Measurements from ENCODE around the gene ELK3.

The ELK3 gene

DNA sequence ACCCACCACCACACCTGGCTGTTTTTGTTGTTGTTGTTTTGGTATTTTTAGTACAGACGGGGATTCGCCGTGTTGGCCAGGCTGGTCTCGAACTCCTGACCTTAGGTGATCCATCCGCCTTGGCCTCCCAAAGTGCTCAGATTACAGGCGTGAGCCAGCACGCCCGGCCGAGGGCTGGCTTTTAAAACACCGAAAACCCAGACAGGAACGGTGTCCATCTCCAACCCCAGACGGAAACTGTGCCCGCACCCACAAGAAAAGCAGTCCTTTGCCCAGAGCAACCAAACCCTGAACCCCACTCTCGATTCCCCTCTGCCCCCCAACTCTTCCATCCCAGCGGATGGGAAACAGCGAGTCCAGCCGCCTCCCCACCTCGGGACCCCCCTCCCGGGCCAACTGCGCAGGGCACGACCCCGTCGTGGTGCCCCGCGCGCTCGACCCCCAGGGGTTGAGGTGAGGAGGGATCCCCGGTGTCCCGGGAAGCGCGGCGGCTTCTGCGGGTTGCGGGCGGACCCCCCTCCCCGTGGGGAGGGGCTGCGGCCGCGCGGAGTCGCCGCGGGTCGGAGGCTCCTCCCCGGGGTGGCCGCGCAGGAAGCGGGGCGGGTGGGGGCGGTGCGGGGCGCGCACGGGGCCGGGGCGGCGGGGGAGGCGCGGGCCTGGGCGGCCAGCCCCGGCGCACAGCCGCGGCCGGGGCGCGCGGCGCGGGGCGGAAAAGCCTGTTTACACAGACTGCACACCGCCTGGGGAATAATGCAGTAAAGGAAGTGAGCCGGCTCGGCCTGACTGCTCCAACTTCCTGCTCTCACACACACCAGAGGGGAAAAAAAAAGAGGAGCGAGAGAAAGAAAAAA lies at the start of gene ELK3:
TSS of gene ELK3 (plus strand) at position 651 of the 851 bp plus-strand sequence.
- DNase-seq (ENCODE audit: low read depth): no peak

DNA sequence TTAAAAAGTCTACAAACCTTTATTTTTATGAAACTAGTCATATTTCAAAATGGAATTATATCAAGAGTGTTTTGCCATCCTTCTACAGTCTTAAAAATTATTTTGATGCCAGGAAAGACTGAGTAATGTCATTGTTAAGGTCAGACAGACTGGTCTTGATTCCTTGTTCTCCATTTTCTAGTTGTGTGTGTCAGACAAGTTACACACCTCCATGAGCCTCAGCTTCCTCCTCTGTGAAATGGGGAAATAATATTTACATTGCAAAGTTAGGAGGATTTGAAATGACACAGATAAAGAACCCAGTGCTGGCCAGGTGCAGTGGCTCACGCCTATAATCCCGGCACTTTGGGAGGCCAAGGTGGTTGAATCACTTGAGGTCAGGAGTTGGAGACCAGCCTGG lies 47.4 kb upstream of the ELK3 start:
- no peak for DNase-seq (ENCODE audit: low read depth)

DNA sequence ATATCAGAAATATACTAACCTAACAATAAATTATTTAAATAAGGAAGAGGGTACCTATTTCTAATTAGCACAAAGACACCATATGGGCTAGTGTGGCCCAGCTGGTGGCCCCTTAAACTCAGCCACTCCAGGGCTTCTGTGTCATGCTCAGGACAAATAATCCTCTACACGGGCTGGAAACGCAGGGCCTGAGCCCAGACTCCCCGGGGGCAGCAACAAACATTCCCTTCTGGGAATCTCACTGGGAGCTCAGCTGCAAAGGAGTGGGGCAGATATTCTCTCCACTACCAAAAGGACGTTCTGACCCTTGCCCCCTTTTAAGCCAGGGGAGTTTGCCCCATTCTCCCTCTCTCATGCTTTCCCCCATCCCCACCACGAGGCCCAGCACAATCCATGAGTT lies 43.7 kb upstream of the ELK3 start:
- DNase-seq (ENCODE audit: low read depth): no peak

- DNase-seq (ENCODE audit: low read depth): no peak
Observed at GRCh38 chr12:96152164-96152563, 42.0 kb upstream of the ELK3 start.

DNA sequence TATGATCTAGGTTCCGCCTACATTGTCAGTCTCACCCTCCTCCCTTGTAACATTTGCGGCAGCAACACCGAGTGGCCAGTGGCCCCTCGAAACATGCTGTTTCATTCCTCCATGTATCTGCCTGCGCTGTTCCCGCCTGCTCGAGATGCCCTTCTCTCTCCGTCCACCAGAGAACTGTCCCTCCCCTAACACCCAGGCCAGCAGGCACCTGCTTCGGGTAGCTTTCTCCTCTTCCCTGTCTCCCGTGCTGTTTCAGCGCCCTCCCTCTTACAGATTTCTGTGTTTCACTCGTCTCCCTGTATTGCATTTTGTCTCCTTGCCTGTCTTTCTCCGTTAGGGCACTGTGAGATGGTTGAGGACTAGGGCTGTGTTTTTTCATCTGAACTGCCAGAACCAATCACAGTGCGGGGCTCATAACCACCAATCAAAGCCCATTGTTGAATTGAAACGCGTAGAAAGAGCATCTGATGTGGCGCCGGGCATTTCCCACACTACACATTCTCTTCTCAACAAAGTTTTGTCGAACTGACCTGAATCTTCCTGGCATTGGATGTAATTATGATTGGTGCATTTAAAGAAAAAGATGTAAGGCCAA lies 40.9 kb upstream of the ELK3 start:
- DNase-seq (ENCODE audit: low read depth): no peak

DNA sequence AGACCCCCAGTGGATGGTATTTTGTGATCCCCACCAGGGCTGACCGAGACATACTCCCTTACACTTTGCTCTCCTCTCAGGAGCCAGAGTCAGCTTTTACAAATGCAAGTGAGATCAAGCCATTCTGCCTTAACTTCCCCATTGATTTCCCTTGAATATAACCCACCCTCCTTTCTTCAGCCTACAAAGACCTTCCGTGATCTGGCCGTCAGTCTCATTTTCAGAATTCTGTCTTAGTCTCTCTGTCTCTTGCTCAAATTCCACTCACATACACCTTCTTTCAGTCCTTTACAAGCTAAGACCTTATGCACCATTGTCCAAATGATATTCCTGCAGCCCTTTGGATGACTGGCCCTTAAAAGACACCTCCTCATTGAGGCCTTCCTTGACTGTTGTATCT lies 39.0 kb upstream of the ELK3 start:
- DNase-seq (ENCODE audit: low read depth): no peak

DNA sequence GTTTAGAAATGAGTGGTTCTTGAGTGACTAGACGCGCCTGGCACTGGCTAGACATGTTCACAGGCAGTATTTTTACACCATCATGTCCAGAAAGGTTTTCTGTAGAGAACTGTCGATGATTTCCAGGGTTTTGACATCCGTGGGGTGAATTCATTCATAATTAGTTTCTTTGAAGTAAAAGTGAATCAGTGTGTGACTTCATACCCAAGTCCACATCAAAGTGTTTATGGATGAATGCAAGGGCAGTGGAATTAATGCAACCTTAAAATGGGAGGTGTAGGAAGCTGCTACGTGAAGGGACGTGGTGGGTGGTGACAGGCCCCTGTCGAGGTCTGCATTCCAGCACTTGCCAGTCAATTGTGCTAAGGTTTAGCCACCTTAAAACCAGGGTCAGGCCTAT lies 38.4 kb upstream of the ELK3 start:
- DNase-seq (ENCODE audit: low read depth): no peak

- DNase-seq (ENCODE audit: low read depth): no peak
Observed at GRCh38 chr12:96156211-96156610, 38.0 kb upstream of the ELK3 start.

GRCh38 chr12:96157427-96157826 lies 36.7 kb upstream of the ELK3 start:
- no peak for DNase-seq (ENCODE audit: low read depth)

- DNase-seq (ENCODE audit: low read depth): no peak
Observed at GRCh38 chr12:96164951-96165811, 29.0 kb upstream of the ELK3 start.

DNA sequence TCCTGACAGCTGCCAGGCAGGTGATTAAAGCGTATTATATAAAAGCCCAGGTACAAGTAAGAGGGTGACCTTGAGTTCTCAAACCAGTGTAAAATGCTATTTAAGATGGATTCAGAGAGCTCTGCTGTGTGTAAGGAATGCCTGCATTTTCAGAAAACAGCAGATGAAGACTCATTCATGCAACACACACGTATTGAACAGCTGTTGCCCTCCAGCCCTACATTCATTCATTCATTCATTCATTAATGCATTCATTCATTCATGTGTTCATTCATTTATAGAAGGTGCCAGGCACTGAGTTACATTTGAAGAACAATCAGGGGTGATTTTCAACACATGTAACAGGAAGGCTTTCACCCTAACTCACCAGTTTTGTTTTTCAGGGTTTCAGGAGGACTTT lies 27.4 kb upstream of the ELK3 start:
- DNase-seq (ENCODE audit: low read depth): no peak

GRCh38 chr12:96167492-96167891 lies 26.7 kb upstream of the ELK3 start:
- DNase-seq (ENCODE audit: low read depth): no peak

DNA sequence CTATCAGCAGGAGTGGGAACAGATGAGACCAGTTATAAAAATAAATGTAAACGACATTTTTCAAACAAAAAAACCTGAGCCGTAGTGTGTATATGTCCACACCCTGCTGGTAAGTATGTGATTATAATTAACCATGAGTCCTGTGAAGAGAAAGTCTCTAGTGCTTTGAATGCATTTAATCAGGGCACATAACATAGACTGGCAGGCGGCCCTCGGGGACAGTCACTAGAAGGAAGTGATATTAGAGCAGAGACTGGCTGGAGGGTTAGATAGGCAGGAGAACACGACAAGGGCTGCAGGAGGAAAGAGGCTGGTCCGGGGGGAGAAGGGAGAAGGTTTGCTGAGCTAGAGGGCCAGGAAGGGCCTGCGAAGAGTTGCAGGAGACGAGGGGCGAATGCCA lies 23.8 kb upstream of the ELK3 start:
- DNase-seq (ENCODE audit: low read depth): no peak

- no peak for DNase-seq (ENCODE audit: low read depth)
Observed at GRCh38 chr12:96170762-96171161, 23.4 kb upstream of the ELK3 start.

DNA sequence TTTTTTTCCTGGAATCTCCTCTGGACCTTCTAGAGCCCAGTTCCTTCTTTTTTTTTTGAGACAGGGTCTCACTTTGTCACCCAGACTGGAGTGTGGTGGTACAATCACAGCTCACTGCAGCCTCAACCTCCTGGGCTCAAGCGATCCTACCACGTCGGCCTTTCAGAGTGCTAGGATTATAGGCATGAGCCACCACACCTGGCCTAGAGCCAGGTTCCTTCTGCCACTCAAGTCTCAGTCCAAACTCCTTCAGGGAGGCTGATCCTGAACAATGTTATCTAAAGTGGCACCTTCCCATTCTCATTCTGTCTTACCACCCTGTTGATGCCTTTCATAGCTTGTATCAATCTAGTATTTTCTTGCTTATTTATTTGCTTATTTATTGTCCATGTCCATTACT lies 22.3 kb upstream of the ELK3 start:
- no peak for DNase-seq (ENCODE audit: low read depth)

DNA sequence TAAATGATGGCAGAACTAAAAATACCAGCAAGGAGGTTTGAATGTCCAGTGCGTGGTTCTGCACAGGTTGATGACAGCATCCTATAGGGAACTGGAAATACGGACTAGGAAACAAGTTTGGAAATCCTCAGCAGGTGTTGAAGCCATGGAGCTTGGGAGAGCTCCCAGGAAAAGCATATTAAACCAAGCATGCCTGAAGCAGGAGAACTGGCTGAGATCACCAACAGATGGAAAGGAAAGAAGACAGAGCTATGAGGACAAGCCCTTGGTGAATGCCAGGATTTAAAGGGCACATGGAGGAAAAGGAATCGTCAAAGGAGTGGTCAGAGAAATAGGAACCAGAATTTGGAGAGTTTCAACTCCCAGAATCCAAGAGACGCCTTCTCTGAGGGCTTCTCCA lies 21.2 kb upstream of the ELK3 start:
- no peak for DNase-seq (ENCODE audit: low read depth)

GRCh38 chr12:96176575-96176974 lies 17.6 kb upstream of the ELK3 start:
- DNase-seq (ENCODE audit: low read depth): no peak

GRCh38 chr12:96177013-96177412 lies 17.2 kb upstream of the ELK3 start:
- no peak for DNase-seq (ENCODE audit: low read depth)

- DNase-seq (ENCODE audit: low read depth): no peak
Observed at GRCh38 chr12:96183734-96184370, 10.3 kb upstream of the ELK3 start.

GRCh38 chr12:96185914-96186313 lies 8.3 kb upstream of the ELK3 start:
- DNase-seq (ENCODE audit: low read depth): no peak

GRCh38 chr12:96186607-96187301 lies 7.4 kb upstream of the ELK3 start:
- no peak for DNase-seq (ENCODE audit: low read depth)

GRCh38 chr12:96187956-96188355 lies 6.2 kb upstream of the ELK3 start:
- DNase-seq (ENCODE audit: low read depth): no peak

Data from GM04504 (cell line).